Smooth muscle cell (in vitro differentiated cells): ENCODE results near the gene CFAP61. TPM values are rescaled to one million over a fixed set of nuclear protein-coding genes. Genes with fewer than 3 reads are reported as not detected.
A peak's percentile ranks its signal among the peaks of the same experiment; 100 is the strongest.
"Not testable (repeated sequence)": the region's sequence is repeated elsewhere in the genome, so short reads cannot be mapped to it uniquely, and the experiment has no call there.

Experiments
- DNase-seq: peaks from one replicate; lab custom pipeline; 2025; ENCODE audit not compliant: unreplicated experiment; lab: John Stamatoyannopoulos, UW
- H2AFZ ChIP-seq: fragments of 200-600 bp; sonication (generic); 2 replicates; pipeline ENCODE4 v1.6.0; 2016; ENCODE audit warnings: antibody characterized with exemption, low read depth, mild to moderate bottlenecking
- H3F3A ChIP-seq: fragments of 200-600 bp; sonication (generic); 2 replicates; pipeline ENCODE4 v1.6.0; 2017; ENCODE audit warnings: antibody characterized with exemption, low read depth
- H3K27ac ChIP-seq: fragments of 200-600 bp; sonication (generic); 2 replicates; pipeline ENCODE4 v1.5.1; 2016; ENCODE audit warnings: low read depth, mild to moderate bottlenecking
- H3K27me3 ChIP-seq: fragments of 200-600 bp; sonication (generic); 2 replicates; pipeline ENCODE4 v1.6.1; 2016; ENCODE audit warnings: low read depth, mild to moderate bottlenecking
- H3K36me3 ChIP-seq: fragments of 200-600 bp; sonication (generic); 2 replicates; pipeline ENCODE4 v1.5.1; 2016; ENCODE audit warnings: low read depth
- H3K4me1 ChIP-seq: fragments of 200-600 bp; sonication (generic); 2 replicates; pipeline ENCODE4 v1.5.1; 2016; ENCODE audit warnings: low read depth
- H3K4me2 ChIP-seq: fragments of 200-600 bp; sonication (generic); 2 replicates; pipeline ENCODE4 v1.6.0; 2016; ENCODE audit warnings: mild to moderate bottlenecking
- H3K4me3 ChIP-seq: fragments of 200-600 bp; sonication (generic); 2 replicates; pipeline ENCODE4 v1.5.1; 2016; ENCODE audit warnings: mild to moderate bottlenecking
- H3K79me2 ChIP-seq: fragments of 200-600 bp; sonication (generic); 2 replicates; pipeline ENCODE4 v1.6.0; 2016; ENCODE audit warnings: low read depth, mild to moderate bottlenecking
- H3K9ac ChIP-seq: fragments of 200-600 bp; sonication (generic); 2 replicates; pipeline ENCODE4 v1.6.0; 2016; ENCODE audit warnings: low read depth
- H3K9me3 ChIP-seq: fragments of 200-600 bp; sonication (generic); replicated peaks from 2 replicates; pipeline ENCODE4 v1.5.1; 2016; ENCODE audit warnings: low read depth
- H4K20me1 ChIP-seq: fragments of 200-600 bp; sonication (generic); 2 replicates; pipeline ENCODE4 v1.6.0; 2016; ENCODE audit warnings: low read depth
- WGBS: methylation state at CpG from one replicate; pipeline ENCODE4 v1.1.7; 2016; ENCODE audit warnings: low lambda C conversion rate; 5-methylcytosine and 5-hydroxymethylcytosine counted together
- polyA plus RNA-seq: library from polyadenylated mRNA; unstranded; fragments of >200 nt; fragmentation: Nextera tagmentation; extraction: Ambion mirVana; gene quantifications from 2 replicates; pipeline ENCODE4 v1.2.1, GENCODE V29; 2016
- total RNA-seq: library from RNA; depleted of rRNA; stranded (reverse); fragments of >200 nt; gene quantifications from 2 replicates; pipeline ENCODE4 v1.2.3, GENCODE V29; 2014
- TF ChIP-seq, protein P1 (sequence below): fragments of 200-600 bp; sonication (generic); IDR thresholded peaks from 2 replicates; pipeline ENCODE4 v1.5.1; 2017; ENCODE audit warnings: borderline replicate concordance, mild to moderate bottlenecking, antibody characterized with exemption; ENCODE audit not compliant: insufficient read depth, poor library complexity, severe bottlenecking

Gene CFAP61, protein sequence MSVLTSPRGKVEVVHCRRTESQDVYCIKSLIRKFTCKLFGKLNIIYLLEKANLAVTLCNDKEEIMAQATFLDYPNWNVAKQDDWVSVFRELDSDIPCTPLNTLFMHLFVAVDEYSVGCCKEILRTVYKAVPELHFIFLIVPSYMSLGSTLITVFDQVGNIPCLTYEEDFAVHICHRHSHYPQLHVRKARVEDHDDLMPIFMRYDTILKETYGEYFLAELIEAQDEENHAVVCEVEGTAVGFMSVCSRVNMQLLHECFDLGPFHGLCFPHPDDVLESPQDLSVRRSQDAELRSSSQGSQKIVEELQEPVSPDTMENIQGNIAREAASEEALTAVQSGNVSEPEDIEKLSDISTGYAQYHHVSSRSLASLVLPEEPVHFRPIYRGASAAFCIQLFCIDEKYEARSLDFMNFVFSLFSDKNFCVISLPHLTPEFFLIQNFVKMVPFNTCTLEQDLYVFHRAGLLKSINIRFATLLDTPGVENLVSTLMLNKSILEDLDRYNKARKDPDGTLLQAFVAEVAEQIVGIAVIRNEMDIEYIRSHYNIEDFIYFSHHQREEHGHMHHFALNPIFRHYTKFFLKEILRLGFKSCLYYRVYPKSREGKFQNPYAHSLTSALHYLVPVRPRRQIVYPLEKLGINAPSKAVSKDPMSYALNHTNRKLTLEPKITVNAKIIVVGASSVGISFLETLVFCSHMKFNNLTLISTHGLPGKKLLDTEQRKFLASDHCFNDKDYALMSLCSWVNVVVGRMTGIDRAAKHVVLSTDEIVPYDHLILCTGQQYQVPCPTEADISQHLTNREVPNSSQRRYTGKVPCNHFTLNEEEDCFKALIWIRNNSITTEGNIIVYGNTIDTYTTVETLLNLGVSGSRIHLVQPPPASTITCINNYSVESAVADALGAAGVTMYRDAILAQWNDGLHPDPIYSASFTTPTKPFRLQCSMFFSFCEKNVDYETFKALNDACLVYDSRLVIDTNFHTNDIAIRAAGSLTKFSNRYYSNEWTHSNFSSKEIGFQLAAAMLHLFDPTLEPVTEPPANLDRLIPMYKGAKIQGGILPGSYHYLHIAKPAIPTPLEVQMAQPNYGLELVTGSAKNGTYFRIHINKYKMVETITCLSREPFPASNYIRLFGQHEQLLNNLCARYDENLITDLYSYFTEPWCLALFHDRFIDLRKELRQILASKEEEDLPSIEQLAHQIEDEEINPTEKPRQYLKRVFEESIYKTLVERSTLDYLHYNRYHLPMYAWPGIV
- total RNA-seq: 0.72 TPM in 1 of 2 replicates, not detected in the other
- polyA plus RNA-seq: not detected in 2 replicates

DNA sequence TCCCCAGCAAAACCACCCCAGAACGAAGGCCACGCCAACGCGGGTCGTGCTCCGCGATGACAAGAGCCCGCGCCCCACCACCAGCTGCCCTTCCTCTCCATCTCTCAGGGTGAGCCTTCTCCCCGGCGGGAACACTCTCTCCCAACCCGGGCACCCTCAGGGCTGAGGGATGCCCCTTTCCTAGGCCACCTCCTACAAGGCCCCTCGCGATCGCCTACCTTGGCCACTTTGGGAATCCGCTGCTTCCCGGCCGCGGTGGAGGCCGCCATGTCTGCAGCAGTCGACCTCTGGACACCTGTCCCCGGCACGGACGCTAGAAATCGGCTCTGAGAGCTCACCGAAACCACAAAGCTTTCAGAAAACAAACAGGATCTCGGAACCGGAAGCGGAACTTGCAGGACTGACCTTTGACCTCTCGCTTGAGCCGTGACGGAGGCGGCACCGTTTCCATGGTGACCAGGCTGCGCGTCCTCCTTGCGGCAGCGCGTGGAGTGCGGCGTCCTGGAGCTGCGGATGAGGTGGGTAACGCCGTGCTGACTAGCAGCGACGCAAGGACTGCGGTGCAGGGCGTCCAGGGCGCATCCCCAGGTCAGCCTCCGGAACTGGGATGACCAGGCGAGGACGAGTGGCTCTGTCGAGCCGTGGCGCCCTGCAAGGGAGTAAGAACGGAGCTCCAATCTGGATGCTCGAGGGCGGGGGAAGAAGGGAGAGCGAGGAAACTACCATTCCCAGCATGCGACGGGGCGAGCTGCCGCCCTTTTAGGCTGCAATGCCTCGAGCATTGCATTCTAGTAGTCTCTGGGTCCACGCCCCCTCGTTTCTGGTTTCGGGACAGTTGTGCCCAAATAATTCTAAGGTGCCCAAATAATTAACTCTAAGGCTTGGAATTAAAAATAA lies at the start of gene CFAP61, which contains the start of gene CRNKL1:
Gene CFAP61, plus strand, starts transcription at position 459 of the 897 bp plus-strand sequence. CDS start 4,122 bp downstream, outside the sequence.
Gene CRNKL1, minus strand, starts transcription at position 393 of the 897 bp plus-strand sequence. Its CDS starts 124 bp downstream, at position 269.
- WGBS: under 1% methylated on average over 67 of the region's 67 CpGs
- Histone ChIP-seq H3F3A (no peaks in the 10 kb centered on the region), H3K4me3 (peak within 1 kb of the TSS; percentile 92), H3K9me3 (no peaks in the 10 kb centered on the region), H3K36me3 (peaks cover 25% of the 10 kb centered on the region), H3K79me2 (peaks cover 20% of the 10 kb centered on the region), H3K9ac (peak within 1 kb of the TSS; percentile 92), H3K27me3 (peaks cover 5% of the 10 kb centered on the region), H2AFZ (peak within 1 kb of the TSS; percentile 95), H4K20me1 (peaks cover 3% of the 10 kb centered on the region), H3K4me1 (peaks cover 14% of the 10 kb centered on the region), H3K27ac (peak within 1 kb of the TSS; percentile 82), H3K4me2 (peak within 1 kb of the TSS; percentile 95)
- peak; percentile 83 for DNase-seq
- TF ChIP-seq, protein P1, sequence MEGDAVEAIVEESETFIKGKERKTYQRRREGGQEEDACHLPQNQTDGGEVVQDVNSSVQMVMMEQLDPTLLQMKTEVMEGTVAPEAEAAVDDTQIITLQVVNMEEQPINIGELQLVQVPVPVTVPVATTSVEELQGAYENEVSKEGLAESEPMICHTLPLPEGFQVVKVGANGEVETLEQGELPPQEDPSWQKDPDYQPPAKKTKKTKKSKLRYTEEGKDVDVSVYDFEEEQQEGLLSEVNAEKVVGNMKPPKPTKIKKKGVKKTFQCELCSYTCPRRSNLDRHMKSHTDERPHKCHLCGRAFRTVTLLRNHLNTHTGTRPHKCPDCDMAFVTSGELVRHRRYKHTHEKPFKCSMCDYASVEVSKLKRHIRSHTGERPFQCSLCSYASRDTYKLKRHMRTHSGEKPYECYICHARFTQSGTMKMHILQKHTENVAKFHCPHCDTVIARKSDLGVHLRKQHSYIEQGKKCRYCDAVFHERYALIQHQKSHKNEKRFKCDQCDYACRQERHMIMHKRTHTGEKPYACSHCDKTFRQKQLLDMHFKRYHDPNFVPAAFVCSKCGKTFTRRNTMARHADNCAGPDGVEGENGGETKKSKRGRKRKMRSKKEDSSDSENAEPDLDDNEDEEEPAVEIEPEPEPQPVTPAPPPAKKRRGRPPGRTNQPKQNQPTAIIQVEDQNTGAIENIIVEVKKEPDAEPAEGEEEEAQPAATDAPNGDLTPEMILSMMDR: no peak

DNA sequence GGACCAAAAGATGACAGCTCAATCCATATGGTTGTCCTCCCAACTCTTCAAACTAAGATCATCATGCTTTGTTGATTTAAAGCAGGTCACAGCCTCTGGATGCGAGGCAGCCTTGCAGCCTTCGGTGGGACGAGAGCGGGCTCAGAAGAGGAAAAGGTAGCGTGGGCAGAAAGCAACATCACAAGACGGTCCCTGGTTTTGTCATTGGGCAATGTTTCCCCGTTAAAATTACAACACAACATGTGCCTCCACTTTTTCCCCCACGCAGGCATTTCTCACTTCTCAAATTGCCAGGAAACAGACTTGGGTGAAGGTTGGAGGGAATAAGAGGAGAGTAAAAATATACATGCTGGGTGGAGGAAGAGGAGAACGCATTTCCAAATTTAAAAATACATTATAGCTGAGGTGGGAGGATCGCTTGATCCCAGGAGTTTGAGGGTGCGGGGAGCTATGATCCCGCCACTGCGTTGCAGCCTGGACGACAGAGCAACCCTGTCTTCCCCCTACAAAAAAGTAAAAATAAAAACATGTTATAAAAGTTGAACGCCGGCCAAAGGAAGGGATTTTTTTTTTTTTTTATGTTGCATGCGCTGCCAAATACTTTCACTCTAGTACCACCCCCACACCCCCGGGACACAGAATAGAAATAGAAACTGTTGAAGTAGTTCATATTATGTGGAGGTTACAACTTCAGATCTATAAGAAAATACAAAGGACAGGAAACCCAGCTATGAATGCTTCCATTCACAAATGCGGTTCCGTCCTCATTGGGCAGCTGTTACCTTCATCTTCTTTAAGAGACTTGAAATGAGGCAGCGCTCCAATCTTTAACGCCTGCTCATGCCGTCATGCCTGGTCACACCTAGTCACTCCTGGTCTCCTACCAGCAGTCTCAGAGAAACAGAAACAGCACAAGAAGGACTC lies 49.0 kb upstream of the CFAP61 start:
- Histone ChIP-seq H3K27me3 (no peaks in the 10 kb centered on the region), H2AFZ (no peak overlapping the region), H3K9me3 (no peaks in the 10 kb centered on the region), H3K9ac (no peak overlapping the region), H3K79me2 (no peaks in the 10 kb centered on the region), H3K4me1 (no peaks in the 10 kb centered on the region), H3F3A (no peaks in the 10 kb centered on the region), H4K20me1 (no peaks in the 10 kb centered on the region), H3K27ac (no peak overlapping the region), H3K36me3 (peaks cover 4% of the 10 kb centered on the region), H3K4me2 (no peak overlapping the region), H3K4me3 (no peak overlapping the region)
- no peak for DNase-seq
- 93% methylated on average over 23 of the region's 23 CpGs for WGBS
- TF ChIP-seq, protein P1: no peak

DNA sequence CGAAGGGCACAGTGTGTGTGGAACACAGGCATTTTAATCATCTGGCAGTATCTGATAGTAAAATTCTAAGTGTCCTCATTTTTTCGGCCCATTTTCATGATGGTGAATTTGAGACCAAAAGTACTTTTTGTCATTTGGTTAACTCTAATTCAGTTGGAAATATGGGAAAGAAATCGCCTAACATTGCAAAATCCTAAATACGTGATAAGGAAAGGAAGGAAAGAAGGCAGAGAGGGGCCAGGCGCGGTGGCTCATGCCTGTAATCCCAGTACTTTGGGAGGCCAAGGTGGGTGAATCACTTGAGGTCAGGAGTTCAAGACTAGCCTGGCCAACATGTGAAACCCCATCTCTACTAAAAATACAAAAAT lies 48.4 kb upstream of the CFAP61 start:
- H3K4me2 ChIP-seq, H3K4me3 ChIP-seq, H3K27ac ChIP-seq, H3K27me3 ChIP-seq, H3K9me3 ChIP-seq, DNase-seq, H4K20me1 ChIP-seq, H3F3A ChIP-seq, H3K79me2 ChIP-seq, H2AFZ ChIP-seq, H3K9ac ChIP-seq, H3K4me1 ChIP-seq, H3K36me3 ChIP-seq: not testable (repeated sequence)
- WGBS: 92% methylated on average over 6 of the region's 6 CpGs
